Spleen (tissue), 11 donors: Measurements from ENCODE around the gene COBL. TPM values are rescaled to one million over a fixed set of nuclear protein-coding genes. Genes with fewer than 3 reads are reported as not detected.

Experiments used
- DNase-seq: peaks from one replicate; pipeline ENCODE4 v3.0.0-alpha.2; 2020
- H3K27ac ChIP-seq, 8 donors: fragments of 200-600 bp; sonication (generic) in 7 of 8; 1 replicate in 4 of 8; 2 replicates in 4 of 8; pipeline versions ENCODE4 v1.5.0 to v1.8.0; 2016 to 2021; ENCODE audit warnings: inconsistent platforms in 4 of 8, mild to moderate bottlenecking in 4 of 8, moderate library complexity in 1 of 8
- H3K27me3 ChIP-seq, 7 donors: fragments of 200-600 bp; sonication (generic) in 6 of 7; replicated peaks in 1 of 7; 1 replicate in 4 of 7; 2 replicates in 3 of 7; pipeline versions ENCODE4 v1.5.0 to v1.8.0; 2016 to 2021; ENCODE audit warnings: inconsistent platforms in 3 of 7, mild to moderate bottlenecking in 1 of 7
- H3K36me3 ChIP-seq, 6 donors: fragments of 200-600 bp; sonication (generic) in 5 of 6; 1 replicate in 4 of 6; 2 replicates in 2 of 6; pipeline versions ENCODE4 v1.5.0 to v1.8.0; 2016 to 2021; ENCODE audit warnings: inconsistent platforms in 2 of 6
- H3K4me1 ChIP-seq, 6 donors: fragments of 200-600 bp; sonication (generic) in 5 of 6; 1 replicate in 3 of 6; 2 replicates in 3 of 6; pipeline versions ENCODE4 v1.5.0 to v1.8.0; 2016 to 2021; ENCODE audit warnings: inconsistent platforms in 3 of 6
- H3K4me3 ChIP-seq, 8 donors: fragments of 200-600 bp; sonication (generic) in 7 of 8; 1 replicate in 4 of 8; 2 replicates in 4 of 8; pipeline versions ENCODE4 v1.5.0 to v1.8.0; 2016 to 2021; ENCODE audit warnings: inconsistent platforms in 4 of 8, mild to moderate bottlenecking in 4 of 8, moderate library complexity in 2 of 8
- H3K9me3 ChIP-seq, 8 donors: fragments of 200-600 bp; sonication (generic) in 7 of 8; 1 replicate in 4 of 8; 2 replicates in 4 of 8; pipeline versions ENCODE4 v1.5.0 to v1.8.0; 2016 to 2021; ENCODE audit warnings: inconsistent platforms in 4 of 8
- POLR2A ChIP-seq, 3 donors: fragments of 450-650 bp; IDR thresholded peaks; one replicate each; pipeline ENCODE4 v1.5.1; 2017; ENCODE audit warnings: antibody characterized with exemption in 3 of 3, mild to moderate bottlenecking in 1 of 3
- POLR2AphosphoS5 ChIP-seq, 3 donors: sonication (generic); formaldehyde crosslinking; IDR thresholded peaks; one replicate each; pipeline ENCODE4 v1.5.1; 2017; ENCODE audit warnings: antibody characterized with exemption in 3 of 3
- WGBS, 5 donors: extraction: QIAGEN DNeasy Blood & Tissue Kit in 3 of 5; methylation state at CpG; one replicate each; pipeline versions ENCODE4 v1.1.5 to v1.1.7; 2013 to 2018; 5-methylcytosine and 5-hydroxymethylcytosine counted together
- intact Hi-C: fragments of 100-400 bp; cut with DNase I; formaldehyde crosslinking; loops from one replicate; pipeline ENCODE4 v1.15.0; 2023; ENCODE audit warnings: low total_unique reads
- polyA plus RNA-seq, 3 donors: library from polyadenylated mRNA; stranded (reverse); fragments of 200-250 nt; gene quantifications; one replicate each; pipeline ENCODE4 v1.2.1, GENCODE V29; 2013
- total RNA-seq, 7 donors: library from RNA; depleted of rRNA in 3 of 7; stranded (reverse); fragments of >200 nt in 3 of 7; fragmentation: NEBNext Ultra II Directional in 4 of 7; extraction: Animal tissue kit (Norgen Biotek cat#: 25700) in 4 of 7; gene quantifications; one replicate each; pipeline versions ENCODE4 v1.1.0 to v1.2.1, GENCODE V29; 2016 to 2021
- TF ChIP-seq, protein P1 (sequence below), 11 experiments: fragments of 200-600 bp in 7 of 11; fragments of 450-650 bp in 4 of 11; sonication (generic) in 4 of 11; IDR thresholded peaks in 8 of 11; conservative IDR thresholded peaks in 3 of 11; 1 replicate in 7 of 11; 2 replicates in 4 of 11; pipeline versions ENCODE4 v1.4.0 to v1.8.0; 2016 to 2021; ENCODE audit warnings: antibody characterized with exemption in 11 of 11, inconsistent platforms in 4 of 11, mild to moderate bottlenecking in 1 of 11
- donor health status: healthy with polysubstance abuse.
- donor health status: DM: no; HTN: no; CAD: no; lungs with moderate emphysema.
- donor health status: DM: no; HTN: no; CAD: no.
- donor health status: Bipolar disorder and iron deficiency.
- donor health status: healthy.
- donor health status: DM: no; HTN: no; CAD: no.
- donor health status: DM: yes; HTN: yes; CAD: no.

Gene COBL
- total and polyA plus RNA-seq, 10 donors, result 0.09 to 0.80 (median 0.57) TPM; not detected in 1

GRCh38 chr7:51308696-51309095, 7.9 kb downstream of the COBL start:
- H3K4me3 ChIP-seq, result no peak overlapping the region
- no peaks in the 10 kb centered on the region for H3K4me1 ChIP-seq
- H3K27me3 ChIP-seq, result peaks cover 0 to 12% (median 0%) of the 10 kb centered on the region in 7 donors
- 55 to 70% (median 61%) methylated on average over 5 of the region's 5 CpGs for WGBS, 5 donors
- H3K9me3 ChIP-seq, result no peaks in the 10 kb centered on the region
- intact Hi-C loops, result no loop called here
- H3K36me3 ChIP-seq, result no peaks in the 10 kb centered on the region
- DNase-seq, result no peak
- no peak overlapping the region for H3K27ac ChIP-seq
- no peak for TF ChIP-seq POLR2AphosphoS5 (IDR thresholded peaks at IDR 0.05)
- TF ChIP-seq POLR2A (IDR thresholded peaks at IDR 0.05), result no peak
- TF ChIP-seq, protein P1, sequence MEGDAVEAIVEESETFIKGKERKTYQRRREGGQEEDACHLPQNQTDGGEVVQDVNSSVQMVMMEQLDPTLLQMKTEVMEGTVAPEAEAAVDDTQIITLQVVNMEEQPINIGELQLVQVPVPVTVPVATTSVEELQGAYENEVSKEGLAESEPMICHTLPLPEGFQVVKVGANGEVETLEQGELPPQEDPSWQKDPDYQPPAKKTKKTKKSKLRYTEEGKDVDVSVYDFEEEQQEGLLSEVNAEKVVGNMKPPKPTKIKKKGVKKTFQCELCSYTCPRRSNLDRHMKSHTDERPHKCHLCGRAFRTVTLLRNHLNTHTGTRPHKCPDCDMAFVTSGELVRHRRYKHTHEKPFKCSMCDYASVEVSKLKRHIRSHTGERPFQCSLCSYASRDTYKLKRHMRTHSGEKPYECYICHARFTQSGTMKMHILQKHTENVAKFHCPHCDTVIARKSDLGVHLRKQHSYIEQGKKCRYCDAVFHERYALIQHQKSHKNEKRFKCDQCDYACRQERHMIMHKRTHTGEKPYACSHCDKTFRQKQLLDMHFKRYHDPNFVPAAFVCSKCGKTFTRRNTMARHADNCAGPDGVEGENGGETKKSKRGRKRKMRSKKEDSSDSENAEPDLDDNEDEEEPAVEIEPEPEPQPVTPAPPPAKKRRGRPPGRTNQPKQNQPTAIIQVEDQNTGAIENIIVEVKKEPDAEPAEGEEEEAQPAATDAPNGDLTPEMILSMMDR (IDR thresholded peaks at IDR 0.05 in 8 of 11, conservative IDR thresholded peaks at IDR 0.05 in 3 of 11), result no peak

- WGBS, 5 donors, result 66 to 90% (median 70%) methylated on average over 4 of the region's 4 CpGs
- Histone ChIP-seq H3K4me3 (no peak overlapping the region), H3K9me3 (no peaks in the 10 kb centered on the region), H3K4me1 (no peaks in the 10 kb centered on the region), H3K36me3 (no peaks in the 10 kb centered on the region), H3K27me3 (peaks cover 0 to 12% (median 0%) of the 10 kb centered on the region in 7 donors), H3K27ac (no peak overlapping the region)
- TF ChIP-seq, protein P1 (IDR thresholded peaks at IDR 0.05 in 8 of 11, conservative IDR thresholded peaks at IDR 0.05 in 3 of 11), result no peak
- TF ChIP-seq POLR2A (IDR thresholded peaks at IDR 0.05) (no peak), POLR2AphosphoS5 (IDR thresholded peaks at IDR 0.05) (no peak)
- DNase-seq, result no peak
- intact Hi-C loops, result no loop called here
Observed at GRCh38 chr7:51308265-51308664, 8.3 kb downstream of the COBL start.

- 64 to 74% (median 72%) methylated on average over 8 of the region's 8 CpGs for WGBS, 5 donors
- H3K27me3 ChIP-seq, result peaks cover 0 to 12% (median 0%) of the 10 kb centered on the region in 7 donors
- H3K4me1 ChIP-seq, result no peaks in the 10 kb centered on the region
- H3K4me3 ChIP-seq, result no peak overlapping the region
- no peaks in the 10 kb centered on the region for H3K9me3 ChIP-seq
- TF ChIP-seq, protein P1 (IDR thresholded peaks at IDR 0.05 in 8 of 11, conservative IDR thresholded peaks at IDR 0.05 in 3 of 11), result no peak
- TF ChIP-seq POLR2AphosphoS5 (IDR thresholded peaks at IDR 0.05), result no peak
- TF ChIP-seq POLR2A (IDR thresholded peaks at IDR 0.05), result no peak
- intact Hi-C loops, result no loop called here
- no peak for DNase-seq
- no peak overlapping the region for H3K27ac ChIP-seq
- no peaks in the 10 kb centered on the region for H3K36me3 ChIP-seq
Observed at GRCh38 chr7:51307651-51308210, 8.9 kb downstream of the COBL start.

DNA sequence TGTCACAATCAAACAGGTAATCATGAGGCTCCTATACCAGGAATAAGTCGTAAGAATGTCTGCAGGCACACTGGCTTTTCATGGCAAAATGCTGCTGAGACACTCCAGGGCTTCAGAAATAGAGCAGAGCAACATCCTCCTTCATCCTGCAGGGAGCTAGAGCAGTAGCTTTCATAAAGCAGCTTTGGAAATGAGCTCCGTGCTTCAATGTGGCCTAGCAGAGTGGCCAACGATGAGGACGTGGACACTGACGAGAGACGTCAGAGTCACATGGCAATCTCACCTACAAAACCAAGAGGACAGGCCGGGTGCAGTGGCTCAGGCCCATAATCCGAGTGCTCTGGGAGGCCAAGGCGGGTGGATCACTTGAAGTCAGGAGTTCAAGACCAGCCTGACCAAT, 9.8 kb downstream of the COBL start:
- intact Hi-C loops, result no loop called here
- no peak for TF ChIP-seq POLR2AphosphoS5 (IDR thresholded peaks at IDR 0.05)
- TF ChIP-seq, protein P1 (IDR thresholded peaks at IDR 0.05 in 8 of 11, conservative IDR thresholded peaks at IDR 0.05 in 3 of 11), result no peak
- no peak for TF ChIP-seq POLR2A (IDR thresholded peaks at IDR 0.05)
- Histone ChIP-seq H3K27ac (no peak overlapping the region), H3K36me3 (no peaks in the 10 kb centered on the region), H3K4me3 (no peak overlapping the region), H3K9me3 (no peaks in the 10 kb centered on the region), H3K27me3 (peaks cover 0 to 12% (median 0%) of the 10 kb centered on the region in 7 donors), H3K4me1 (no peaks in the 10 kb centered on the region)
- no peak for DNase-seq
- WGBS, 5 donors, result 82 to 94% (median 90%) methylated on average over 9 of the region's 9 CpGs
